Placental pericyte (primary cell): Measurements from ENCODE around the gene MUL1. TPM values are rescaled to one million over a fixed set of nuclear protein-coding genes. Genes with fewer than 3 reads are reported as not detected.

Source experiments
- total RNA-seq: library from RNA; depleted of rRNA; stranded (reverse); fragments of >200 nt; gene quantifications from 2 replicates; pipeline ENCODE4 v1.2.3, GENCODE V29; 2012

The MUL1 gene
- 47.9 and 57.0 TPM in 2 replicates for total RNA-seq

GRCh38 chr1:20507564-20508410 is at the start of gene MUL1:
Gene MUL1 (minus strand): TSS chr1:20508151. CDS start chr1:20508024, 127 bp downstream.

GRCh38 chr1:20551945-20552727 is 44.2 kb upstream of the MUL1 start, which contains the start of gene FAM43B:
Gene FAM43B (plus strand): TSS chr1:20552573. CDS start chr1:20552974, 401 bp downstream.

GRCh38 chr1:20485527-20486456 is 22.2 kb downstream of the MUL1 start, which contains the start of gene CAMK2N1:
Gene CAMK2N1 (minus strand): TSS chr1:20486210. CDS start chr1:20485379, 831 bp downstream.

Other genes with a start within 250 kb of the MUL1 start
- gene VWA5B1, start 217.3 kb downstream of the MUL1 start, total RNA-seq, result not detected in 2 replicates
- gene CAMK2N1, start 21.9 kb downstream of the MUL1 start, total RNA-seq, result 6.3 and 24.1 TPM in 2 replicates
- under 0.01 TPM in 1 of 2 replicates, not detected in the other for gene FAM43B, start 44.4 kb upstream of the MUL1 start, total RNA-seq
- gene CDA, start 80.9 kb upstream of the MUL1 start, total RNA-seq, result 0.66 and 2.0 TPM in 2 replicates
- 52.7 and 55.7 TPM in 2 replicates for gene PINK1, start 125.3 kb upstream of the MUL1 start, total RNA-seq
- gene DDOST, start 153.2 kb upstream of the MUL1 start, total RNA-seq, result 222 and 372 TPM in 2 replicates
- gene KIF17, start 209.9 kb upstream of the MUL1 start, total RNA-seq, result 1.6 and 2.6 TPM in 2 replicates
- gene SH2D5, start 224.6 kb upstream of the MUL1 start, total RNA-seq, result 6.7 and 13.8 TPM in 2 replicates